ENCODE measurements around the gene DHRS7C. TPM values are rescaled to one million over a fixed set of nuclear protein-coding genes. Genes with fewer than 3 reads are reported as not detected.

DHRS7C gene
- polyA plus RNA-seq, 1 donor from 2014 or later = not detected

DNA sequence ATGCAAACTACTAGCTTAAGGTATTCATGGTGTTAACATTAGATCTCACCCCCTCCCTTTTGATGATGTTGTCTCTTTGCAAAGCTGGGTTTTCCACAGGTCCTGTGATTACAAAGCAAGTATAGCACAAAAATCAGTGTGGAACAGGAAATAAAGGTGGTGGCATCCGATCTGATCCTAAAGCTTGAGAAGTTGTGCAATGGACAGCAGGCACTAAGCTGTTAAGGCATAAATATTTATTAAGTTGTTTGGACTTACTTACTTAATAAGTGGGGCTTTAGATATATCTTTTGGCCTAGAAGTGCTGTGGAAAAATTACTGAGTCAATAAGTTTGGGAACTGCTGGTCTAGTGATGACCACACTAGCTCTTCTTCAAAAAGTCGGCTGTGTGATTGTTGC lies 39.3 kb upstream of the DHRS7C start:
- Histone ChIP-seq H4K20me1 (ENCODE audit: insufficient read depth) (no peaks in the 10 kb centered on the region), H3K9me3 (ENCODE audit: low read length) (no peaks in the 10 kb centered on the region), H3K4me2 (ENCODE audit: low read length) (no peak overlapping the region), H3K27me3 (ENCODE audit: insufficient read depth, low read depth, low read length) (no peaks in the 10 kb centered on the region), H2AFZ (ENCODE audit: low read depth, low read length) (no peak overlapping the region), H3K9ac (ENCODE audit: low read length) (no peak overlapping the region), H3F3A (ENCODE audit: insufficient read depth, low read length, poor library complexity, severe bottlenecking) (no peaks in the 10 kb centered on the region), H3K36me3 (ENCODE audit: insufficient read depth, low read length) (no peaks in the 10 kb centered on the region), H3K79me2 (replicated peaks; ENCODE audit: insufficient read depth, low read length) (no peaks in the 10 kb centered on the region), H3K27ac (ENCODE audit: low read length) (no peak overlapping the region), H3K4me3 (ENCODE audit: low read length) (no peak overlapping the region), H3K9me2 (ENCODE audit: insufficient read depth, low read length) (no peaks in the 10 kb centered on the region)
- TF ChIP-seq RAD21 (conservative IDR thresholded peaks at IDR 0.05) = no peak
- TF ChIP-seq MXI1 (conservative IDR thresholded peaks at IDR 0.05; ENCODE audit: poor library complexity, severe bottlenecking) = no peak
- TF ChIP-seq TAF1 (IDR thresholded peaks at IDR 0.05; ENCODE audit: low read depth) = no peak
- TF ChIP-seq EZH2 (IDR thresholded peaks at IDR 0.05; ENCODE audit: borderline replicate concordance, insufficient read depth, low read length, poor library complexity, severe bottlenecking) = no peak

DNA sequence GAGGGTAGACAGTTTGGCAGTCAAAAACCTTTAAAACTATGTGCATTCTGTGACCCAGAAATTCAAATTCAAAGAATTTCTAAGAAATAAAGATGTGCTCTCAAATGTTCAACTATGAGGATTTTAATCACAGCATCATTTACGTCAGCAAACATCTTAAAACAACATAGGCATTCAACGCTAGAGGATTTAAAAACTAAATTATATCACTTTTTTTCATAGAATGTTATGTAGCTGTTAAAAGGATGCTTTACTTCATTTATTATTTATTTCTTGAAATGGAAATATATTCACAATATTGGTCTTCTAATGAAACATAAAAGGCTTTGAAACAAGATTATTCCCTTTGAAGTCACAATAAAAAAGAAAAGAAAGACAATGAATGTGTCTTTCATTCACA lies 38.0 kb upstream of the DHRS7C start:
- no peak overlapping the region for H3K27ac ChIP-seq (ENCODE audit: low read length)
- no peak overlapping the region for H3K9ac ChIP-seq (ENCODE audit: low read length)
- H3K79me2 ChIP-seq (replicated peaks; ENCODE audit: insufficient read depth, low read length) = no peaks in the 10 kb centered on the region
- TF ChIP-seq EP300 (conservative IDR thresholded peaks at IDR 0.05; ENCODE audit: poor library complexity, severe bottlenecking) (no peak), POLR2AphosphoS5 (IDR thresholded peaks at IDR 0.05) (no peak), MXI1 (conservative IDR thresholded peaks at IDR 0.05; ENCODE audit: poor library complexity, severe bottlenecking) (no peak), RAD21 (conservative IDR thresholded peaks at IDR 0.05) (no peak), EZH2 (IDR thresholded peaks at IDR 0.05; ENCODE audit: borderline replicate concordance, insufficient read depth, low read length, poor library complexity, severe bottlenecking) (no peak), TAF1 (IDR thresholded peaks at IDR 0.05; ENCODE audit: low read depth) (no peak), SMC3 (conservative IDR thresholded peaks at IDR 0.05; ENCODE audit: poor library complexity) (no peak)
- TF ChIP-seq, protein P1, sequence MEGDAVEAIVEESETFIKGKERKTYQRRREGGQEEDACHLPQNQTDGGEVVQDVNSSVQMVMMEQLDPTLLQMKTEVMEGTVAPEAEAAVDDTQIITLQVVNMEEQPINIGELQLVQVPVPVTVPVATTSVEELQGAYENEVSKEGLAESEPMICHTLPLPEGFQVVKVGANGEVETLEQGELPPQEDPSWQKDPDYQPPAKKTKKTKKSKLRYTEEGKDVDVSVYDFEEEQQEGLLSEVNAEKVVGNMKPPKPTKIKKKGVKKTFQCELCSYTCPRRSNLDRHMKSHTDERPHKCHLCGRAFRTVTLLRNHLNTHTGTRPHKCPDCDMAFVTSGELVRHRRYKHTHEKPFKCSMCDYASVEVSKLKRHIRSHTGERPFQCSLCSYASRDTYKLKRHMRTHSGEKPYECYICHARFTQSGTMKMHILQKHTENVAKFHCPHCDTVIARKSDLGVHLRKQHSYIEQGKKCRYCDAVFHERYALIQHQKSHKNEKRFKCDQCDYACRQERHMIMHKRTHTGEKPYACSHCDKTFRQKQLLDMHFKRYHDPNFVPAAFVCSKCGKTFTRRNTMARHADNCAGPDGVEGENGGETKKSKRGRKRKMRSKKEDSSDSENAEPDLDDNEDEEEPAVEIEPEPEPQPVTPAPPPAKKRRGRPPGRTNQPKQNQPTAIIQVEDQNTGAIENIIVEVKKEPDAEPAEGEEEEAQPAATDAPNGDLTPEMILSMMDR (IDR thresholded peaks at IDR 0.05; ENCODE audit: poor library complexity, severe bottlenecking) = no peak
- TF ChIP-seq, protein P2, sequence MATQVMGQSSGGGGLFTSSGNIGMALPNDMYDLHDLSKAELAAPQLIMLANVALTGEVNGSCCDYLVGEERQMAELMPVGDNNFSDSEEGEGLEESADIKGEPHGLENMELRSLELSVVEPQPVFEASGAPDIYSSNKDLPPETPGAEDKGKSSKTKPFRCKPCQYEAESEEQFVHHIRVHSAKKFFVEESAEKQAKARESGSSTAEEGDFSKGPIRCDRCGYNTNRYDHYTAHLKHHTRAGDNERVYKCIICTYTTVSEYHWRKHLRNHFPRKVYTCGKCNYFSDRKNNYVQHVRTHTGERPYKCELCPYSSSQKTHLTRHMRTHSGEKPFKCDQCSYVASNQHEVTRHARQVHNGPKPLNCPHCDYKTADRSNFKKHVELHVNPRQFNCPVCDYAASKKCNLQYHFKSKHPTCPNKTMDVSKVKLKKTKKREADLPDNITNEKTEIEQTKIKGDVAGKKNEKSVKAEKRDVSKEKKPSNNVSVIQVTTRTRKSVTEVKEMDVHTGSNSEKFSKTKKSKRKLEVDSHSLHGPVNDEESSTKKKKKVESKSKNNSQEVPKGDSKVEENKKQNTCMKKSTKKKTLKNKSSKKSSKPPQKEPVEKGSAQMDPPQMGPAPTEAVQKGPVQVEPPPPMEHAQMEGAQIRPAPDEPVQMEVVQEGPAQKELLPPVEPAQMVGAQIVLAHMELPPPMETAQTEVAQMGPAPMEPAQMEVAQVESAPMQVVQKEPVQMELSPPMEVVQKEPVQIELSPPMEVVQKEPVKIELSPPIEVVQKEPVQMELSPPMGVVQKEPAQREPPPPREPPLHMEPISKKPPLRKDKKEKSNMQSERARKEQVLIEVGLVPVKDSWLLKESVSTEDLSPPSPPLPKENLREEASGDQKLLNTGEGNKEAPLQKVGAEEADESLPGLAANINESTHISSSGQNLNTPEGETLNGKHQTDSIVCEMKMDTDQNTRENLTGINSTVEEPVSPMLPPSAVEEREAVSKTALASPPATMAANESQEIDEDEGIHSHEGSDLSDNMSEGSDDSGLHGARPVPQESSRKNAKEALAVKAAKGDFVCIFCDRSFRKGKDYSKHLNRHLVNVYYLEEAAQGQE (IDR thresholded peaks at IDR 0.05; ENCODE audit: borderline replicate concordance) = no peak
- no peak overlapping the region for H3K4me3 ChIP-seq (ENCODE audit: low read length)
- H3K4me2 ChIP-seq (ENCODE audit: low read length) = no peak overlapping the region
- H3F3A ChIP-seq (ENCODE audit: insufficient read depth, low read length, poor library complexity, severe bottlenecking) = no peaks in the 10 kb centered on the region
- H3K27me3 ChIP-seq (ENCODE audit: insufficient read depth, low read depth, low read length) = no peaks in the 10 kb centered on the region
- no peaks in the 10 kb centered on the region for H3K9me3 ChIP-seq (ENCODE audit: low read length)
- no peaks in the 10 kb centered on the region for H3K9me2 ChIP-seq (ENCODE audit: insufficient read depth, low read length)
- H4K20me1 ChIP-seq (ENCODE audit: insufficient read depth) = no peaks in the 10 kb centered on the region
- H3K36me3 ChIP-seq (ENCODE audit: insufficient read depth, low read length) = no peaks in the 10 kb centered on the region
- no peak overlapping the region for H2AFZ ChIP-seq (ENCODE audit: low read depth, low read length)
